ENCODE measurements around the gene SLC7A11.

SLC7A11 gene

GRCh38 chr4:138277133-138277532, 35.0 kb upstream of the SLC7A11 start:
- Histone ChIP-seq H3K9ac (no peak overlapping the region), H3K36me3 (ENCODE audit: insufficient read depth) (no peaks in the 10 kb centered on the region), H3K27ac (no peak overlapping the region)

GRCh38 chr4:138275963-138276621, 33.9 kb upstream of the SLC7A11 start:
- H3K36me3 ChIP-seq (ENCODE audit: insufficient read depth) = no peaks in the 10 kb centered on the region
- H3K9ac ChIP-seq = no peak overlapping the region
- no peak overlapping the region for H3K4me3 ChIP-seq (IDR thresholded peaks at IDR 0.05; ENCODE audit: insufficient read depth, low read depth, low read length)
- no peaks in the 10 kb centered on the region for H3K27me3 ChIP-seq (ENCODE audit: insufficient read depth, low read depth)
- H4K20me1 ChIP-seq (ENCODE audit: insufficient read depth) = no peaks in the 10 kb centered on the region
- H3K4me2 ChIP-seq = no peak overlapping the region
- no peaks in the 10 kb centered on the region for H3K4me1 ChIP-seq (ENCODE audit: low read depth, poor library complexity, severe bottlenecking)
- no peaks in the 10 kb centered on the region for H3K79me2 ChIP-seq (ENCODE audit: insufficient read depth, low read depth)
- H2AFZ ChIP-seq (ENCODE audit: low read depth) = no peak overlapping the region
- TF ChIP-seq, protein P1, sequence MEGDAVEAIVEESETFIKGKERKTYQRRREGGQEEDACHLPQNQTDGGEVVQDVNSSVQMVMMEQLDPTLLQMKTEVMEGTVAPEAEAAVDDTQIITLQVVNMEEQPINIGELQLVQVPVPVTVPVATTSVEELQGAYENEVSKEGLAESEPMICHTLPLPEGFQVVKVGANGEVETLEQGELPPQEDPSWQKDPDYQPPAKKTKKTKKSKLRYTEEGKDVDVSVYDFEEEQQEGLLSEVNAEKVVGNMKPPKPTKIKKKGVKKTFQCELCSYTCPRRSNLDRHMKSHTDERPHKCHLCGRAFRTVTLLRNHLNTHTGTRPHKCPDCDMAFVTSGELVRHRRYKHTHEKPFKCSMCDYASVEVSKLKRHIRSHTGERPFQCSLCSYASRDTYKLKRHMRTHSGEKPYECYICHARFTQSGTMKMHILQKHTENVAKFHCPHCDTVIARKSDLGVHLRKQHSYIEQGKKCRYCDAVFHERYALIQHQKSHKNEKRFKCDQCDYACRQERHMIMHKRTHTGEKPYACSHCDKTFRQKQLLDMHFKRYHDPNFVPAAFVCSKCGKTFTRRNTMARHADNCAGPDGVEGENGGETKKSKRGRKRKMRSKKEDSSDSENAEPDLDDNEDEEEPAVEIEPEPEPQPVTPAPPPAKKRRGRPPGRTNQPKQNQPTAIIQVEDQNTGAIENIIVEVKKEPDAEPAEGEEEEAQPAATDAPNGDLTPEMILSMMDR (conservative IDR thresholded peaks at IDR 0.05; ENCODE audit: low read depth, low read length) = no peak
- no peak overlapping the region for H3K27ac ChIP-seq

More at GRCh38 chr4:138277133-138277532, 35.0 kb upstream of the SLC7A11 start:
- Histone ChIP-seq H3K4me2 (no peak overlapping the region), H3K4me1 (ENCODE audit: low read depth, poor library complexity, severe bottlenecking) (no peaks in the 10 kb centered on the region), H3K27me3 (ENCODE audit: insufficient read depth, low read depth) (no peaks in the 10 kb centered on the region), H3K79me2 (ENCODE audit: insufficient read depth, low read depth) (no peaks in the 10 kb centered on the region), H2AFZ (ENCODE audit: low read depth) (no peak overlapping the region), H3K4me3 (IDR thresholded peaks at IDR 0.05; ENCODE audit: insufficient read depth, low read depth, low read length) (no peak overlapping the region), H4K20me1 (ENCODE audit: insufficient read depth) (no peaks in the 10 kb centered on the region)
- TF ChIP-seq, protein P1 (conservative IDR thresholded peaks at IDR 0.05; ENCODE audit: low read depth, low read length) = no peak

DNA sequence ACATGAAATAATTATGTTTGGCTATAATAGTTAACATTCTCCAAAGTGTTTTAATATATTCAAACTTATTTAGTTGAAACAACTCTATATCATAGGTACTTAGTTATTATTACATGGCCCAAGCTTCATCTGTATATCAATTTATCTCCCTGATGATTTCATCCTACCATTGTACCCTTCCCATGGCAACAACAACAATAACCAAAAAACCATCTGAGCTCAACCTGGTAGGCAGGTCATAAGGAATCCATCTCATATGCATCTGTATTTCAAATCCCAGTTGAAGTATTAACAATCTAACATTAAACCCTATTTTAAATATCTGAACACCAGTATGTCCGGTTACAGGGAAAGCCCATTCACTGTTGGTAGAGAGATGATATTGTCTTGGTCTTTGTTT, 33.1 kb upstream of the SLC7A11 start:
- H3K4me1 ChIP-seq (ENCODE audit: low read depth, poor library complexity, severe bottlenecking) = no peaks in the 10 kb centered on the region
- H3K36me3 ChIP-seq (ENCODE audit: insufficient read depth) = no peaks in the 10 kb centered on the region
- H3K4me3 ChIP-seq (IDR thresholded peaks at IDR 0.05; ENCODE audit: insufficient read depth, low read depth, low read length) = no peak overlapping the region
- no peak overlapping the region for H2AFZ ChIP-seq (ENCODE audit: low read depth)
- H3K4me2 ChIP-seq = no peak overlapping the region
- H3K9ac ChIP-seq = no peak overlapping the region
- TF ChIP-seq, protein P1 (conservative IDR thresholded peaks at IDR 0.05; ENCODE audit: low read depth, low read length) = no peak
- no peaks in the 10 kb centered on the region for H3K27me3 ChIP-seq (ENCODE audit: insufficient read depth, low read depth)
- no peaks in the 10 kb centered on the region for H3K79me2 ChIP-seq (ENCODE audit: insufficient read depth, low read depth)
- H4K20me1 ChIP-seq (ENCODE audit: insufficient read depth) = no peaks in the 10 kb centered on the region
- H3K27ac ChIP-seq = no peak overlapping the region

- H3K27ac ChIP-seq = no peak overlapping the region
- no peak overlapping the region for H3K9ac ChIP-seq
- H2AFZ ChIP-seq (ENCODE audit: low read depth) = no peak overlapping the region
- no peak overlapping the region for H3K4me2 ChIP-seq
- H3K4me3 ChIP-seq (IDR thresholded peaks at IDR 0.05; ENCODE audit: insufficient read depth, low read depth, low read length) = no peak overlapping the region
- H3K27me3 ChIP-seq (ENCODE audit: insufficient read depth, low read depth) = no peaks in the 10 kb centered on the region
- H4K20me1 ChIP-seq (ENCODE audit: insufficient read depth) = no peaks in the 10 kb centered on the region
- H3K79me2 ChIP-seq (ENCODE audit: insufficient read depth, low read depth) = no peaks in the 10 kb centered on the region
- H3K36me3 ChIP-seq (ENCODE audit: insufficient read depth) = no peaks in the 10 kb centered on the region
- no peaks in the 10 kb centered on the region for H3K4me1 ChIP-seq (ENCODE audit: low read depth, poor library complexity, severe bottlenecking)
- TF ChIP-seq, protein P1 (conservative IDR thresholded peaks at IDR 0.05; ENCODE audit: low read depth, low read length) = no peak
Measured at GRCh38 chr4:138269175-138269574, 27.0 kb upstream of the SLC7A11 start.

All from KMS-11 (cell line).